HepG2 (cell line): ENCODE results near the gene ERBB4.

ENCODE experiments used
- MAX ChIP-seq: IDR thresholded peaks from 2 replicates; pipeline ENCODE4 v1.6.1; 2012; ENCODE audit warnings: inconsistent platforms
- RERE ChIP-seq: IDR thresholded peaks from 2 replicates; pipeline ENCODE4 v1.6.1; 2016; ENCODE audit warnings: low read depth, missing genetic modification reagents, missing compliant biosample characterization
- U2AF2 ChIP-seq: fragments of 200-400 bp; formaldehyde crosslinking; IDR thresholded peaks from 2 replicates; pipeline ENCODE4 v1.6.1; 2017; ENCODE audit warnings: low read depth, mild to moderate bottlenecking, low read length
- ZFX ChIP-seq: sonication (generic); formaldehyde crosslinking; IDR thresholded peaks from 2 replicates; pipeline ENCODE4 v1.4.0; 2020; ENCODE audit warnings: mild to moderate bottlenecking, low read depth, missing genetic modification reagents, moderate library complexity

GRCh38 chr2:211620986-211621385 lies 917.6 kb downstream of the ERBB4 start:
- TF ChIP-seq ZFX (CRISPR knock-in tag) (no peak), U2AF2 (no peak), MAX (no peak), RERE (CRISPR knock-in tag) (no peak)
